NCI-H2081 (cell line): ENCODE data around the gene MDM2.
A peak's percentile ranks its signal among the peaks of the same experiment; 100 is the strongest.
"Not testable (repeated sequence)": the region's sequence is repeated elsewhere in the genome, so short reads cannot be mapped to it uniquely, and the experiment has no call there.

Experiments
- DNase-seq, 2 experiments: peaks; one replicate each; lab custom pipeline; 2025; lab: John Stamatoyannopoulos, UW

The MDM2 gene

GRCh38 chr12:68806488-68807237 lies 1.3 kb upstream of the MDM2 start:
- DNase-seq = no peak

- DNase-seq = not testable (repeated sequence)
Measured at GRCh38 chr12:68807274-68807575, 752 bp upstream of the MDM2 start.

- peak; percentile 69 to 89 for DNase-seq
Measured at GRCh38 chr12:68808388-68809189, 612 bp downstream of the MDM2 start.

- no peak for DNase-seq
Measured at GRCh38 chr12:68809190-68810026, 1.4 kb downstream of the MDM2 start.

GRCh38 chr12:68810027-68810389 lies 2.0 kb downstream of the MDM2 start:
- not testable (repeated sequence) for DNase-seq

GRCh38 chr12:68811573-68811972 lies 3.6 kb downstream of the MDM2 start:
- DNase-seq = not testable (repeated sequence)

- DNase-seq = no peak
Measured at GRCh38 chr12:68812553-68813241, 4.7 kb downstream of the MDM2 start.

GRCh38 chr12:68813242-68813593 lies 5.2 kb downstream of the MDM2 start:
- DNase-seq = no peak

GRCh38 chr12:68814490-68815231 lies 6.7 kb downstream of the MDM2 start:
- no peak for DNase-seq

GRCh38 chr12:68815232-68815927 lies 7.4 kb downstream of the MDM2 start:
- DNase-seq = no peak

GRCh38 chr12:68815928-68816800 lies 8.2 kb downstream of the MDM2 start:
- no peak for DNase-seq

- not testable (repeated sequence) for DNase-seq
Measured at GRCh38 chr12:68819481-68819880, 11.5 kb downstream of the MDM2 start.

- no peak for DNase-seq
Measured at GRCh38 chr12:68821357-68822188, 13.6 kb downstream of the MDM2 start.

GRCh38 chr12:68823696-68824095 lies 15.7 kb downstream of the MDM2 start:
- no peak for DNase-seq

GRCh38 chr12:68824131-68824530 lies 16.2 kb downstream of the MDM2 start:
- DNase-seq = no peak

- DNase-seq = no peak
Measured at GRCh38 chr12:68824597-68825250, 16.7 kb downstream of the MDM2 start.

GRCh38 chr12:68825569-68826217 lies 17.7 kb downstream of the MDM2 start:
- DNase-seq = no peak
